ENCODE results near the gene DCLK3.

DCLK3 gene

GRCh38 chr3:36707623-36708409 is 56.5 kb downstream of the DCLK3 start:
- DNase-seq: no peak

- no peak for DNase-seq
These were observed 59.3 kb downstream of the DCLK3 start for GRCh38 chr3:36705015-36705414.

GRCh38 chr3:36704280-36704679 is 60.1 kb downstream of the DCLK3 start:
- DNase-seq: no peak

- DNase-seq: no peak
These were observed 63.1 kb downstream of the DCLK3 start for GRCh38 chr3:36701249-36701572.

GRCh38 chr3:36700537-36701248 is 63.7 kb downstream of the DCLK3 start:
- peak; percentile 50 for DNase-seq

- no peak for DNase-seq
These were observed 66.0 kb downstream of the DCLK3 start for GRCh38 chr3:36698314-36698713.

GRCh38 chr3:36697229-36698001 is 66.9 kb downstream of the DCLK3 start:
- no peak for DNase-seq

GRCh38 chr3:36696799-36697198 is 67.6 kb downstream of the DCLK3 start:
- no peak for DNase-seq

GRCh38 chr3:36695769-36696137 is 68.6 kb downstream of the DCLK3 start:
- no peak for DNase-seq

- DNase-seq: no peak
These were observed 69.1 kb downstream of the DCLK3 start for GRCh38 chr3:36695113-36695768.

GRCh38 chr3:36693670-36694069 is 70.7 kb downstream of the DCLK3 start:
- DNase-seq: no peak

GRCh38 chr3:36689560-36689959 is 74.8 kb downstream of the DCLK3 start:
- no peak for DNase-seq

GRCh38 chr3:36688815-36689214 is 75.5 kb downstream of the DCLK3 start:
- no peak for DNase-seq

GRCh38 chr3:36686516-36686915 is 77.8 kb downstream of the DCLK3 start:
- no peak for DNase-seq

- DNase-seq: no peak
These were observed 82.5 kb downstream of the DCLK3 start for GRCh38 chr3:36681867-36682266.

- no peak for DNase-seq
These were observed 83.4 kb downstream of the DCLK3 start for GRCh38 chr3:36680952-36681351.

GRCh38 chr3:36679384-36680200 is 84.8 kb downstream of the DCLK3 start:
- no peak for DNase-seq

- no peak for DNase-seq
These were observed 85.9 kb downstream of the DCLK3 start for GRCh38 chr3:36678216-36679013.

- peak; percentile 9 for DNase-seq
These were observed 86.9 kb downstream of the DCLK3 start for GRCh38 chr3:36677331-36678007.

GRCh38 chr3:36674816-36675215 is 89.5 kb downstream of the DCLK3 start:
- no peak for DNase-seq

- DNase-seq: no peak
These were observed 94.6 kb downstream of the DCLK3 start for GRCh38 chr3:36669764-36670163.
